ENCODE measurements around the gene ERCC8.

ERCC8 gene

DNA sequence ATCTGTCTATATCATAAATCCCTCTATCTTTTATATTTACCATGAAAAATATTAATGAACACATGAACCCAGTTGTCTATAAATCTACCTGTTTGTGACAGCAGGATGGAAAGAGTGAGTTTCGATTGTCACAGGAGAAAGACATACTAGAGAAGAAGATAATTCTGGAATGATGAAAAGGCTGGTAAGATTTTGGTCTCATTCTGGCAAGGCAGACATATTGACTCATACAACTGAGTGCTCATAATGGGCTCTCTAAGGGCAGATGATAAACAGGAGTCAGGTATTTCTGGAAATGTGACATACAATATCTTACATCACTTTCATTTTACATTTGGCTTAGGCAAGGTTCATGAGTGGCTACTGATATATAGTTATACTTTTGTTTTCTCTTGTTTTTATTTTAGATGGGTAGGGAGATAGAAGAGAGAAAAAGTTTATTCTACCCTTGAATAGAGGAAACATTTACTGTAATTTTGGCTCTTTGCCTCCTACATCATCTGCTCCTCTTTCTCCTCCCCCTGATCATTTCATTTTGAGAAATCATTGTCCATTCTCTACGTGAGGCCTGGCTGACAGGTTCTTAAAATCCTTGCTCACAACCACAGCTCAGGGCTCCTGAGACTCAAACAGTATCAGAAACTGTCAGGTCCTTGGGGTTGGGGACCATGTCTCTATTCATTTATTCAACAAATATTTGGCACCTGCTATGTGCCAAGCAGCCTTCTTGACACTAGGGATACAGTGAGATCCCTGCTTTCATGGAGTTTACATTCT, 115.2 kb downstream of the ERCC8 start:
- TF ChIP-seq, protein P1, sequence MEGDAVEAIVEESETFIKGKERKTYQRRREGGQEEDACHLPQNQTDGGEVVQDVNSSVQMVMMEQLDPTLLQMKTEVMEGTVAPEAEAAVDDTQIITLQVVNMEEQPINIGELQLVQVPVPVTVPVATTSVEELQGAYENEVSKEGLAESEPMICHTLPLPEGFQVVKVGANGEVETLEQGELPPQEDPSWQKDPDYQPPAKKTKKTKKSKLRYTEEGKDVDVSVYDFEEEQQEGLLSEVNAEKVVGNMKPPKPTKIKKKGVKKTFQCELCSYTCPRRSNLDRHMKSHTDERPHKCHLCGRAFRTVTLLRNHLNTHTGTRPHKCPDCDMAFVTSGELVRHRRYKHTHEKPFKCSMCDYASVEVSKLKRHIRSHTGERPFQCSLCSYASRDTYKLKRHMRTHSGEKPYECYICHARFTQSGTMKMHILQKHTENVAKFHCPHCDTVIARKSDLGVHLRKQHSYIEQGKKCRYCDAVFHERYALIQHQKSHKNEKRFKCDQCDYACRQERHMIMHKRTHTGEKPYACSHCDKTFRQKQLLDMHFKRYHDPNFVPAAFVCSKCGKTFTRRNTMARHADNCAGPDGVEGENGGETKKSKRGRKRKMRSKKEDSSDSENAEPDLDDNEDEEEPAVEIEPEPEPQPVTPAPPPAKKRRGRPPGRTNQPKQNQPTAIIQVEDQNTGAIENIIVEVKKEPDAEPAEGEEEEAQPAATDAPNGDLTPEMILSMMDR (IDR thresholded peaks at IDR 0.05; ENCODE audit: control insufficient read depth, extremely low read depth, insufficient read depth): no peak
- H3K4me3 ChIP-seq (ENCODE audit: low read depth, low read length): no peak overlapping the region
- DNase-seq (ENCODE audit: low read depth): peak; percentile 67

DNA sequence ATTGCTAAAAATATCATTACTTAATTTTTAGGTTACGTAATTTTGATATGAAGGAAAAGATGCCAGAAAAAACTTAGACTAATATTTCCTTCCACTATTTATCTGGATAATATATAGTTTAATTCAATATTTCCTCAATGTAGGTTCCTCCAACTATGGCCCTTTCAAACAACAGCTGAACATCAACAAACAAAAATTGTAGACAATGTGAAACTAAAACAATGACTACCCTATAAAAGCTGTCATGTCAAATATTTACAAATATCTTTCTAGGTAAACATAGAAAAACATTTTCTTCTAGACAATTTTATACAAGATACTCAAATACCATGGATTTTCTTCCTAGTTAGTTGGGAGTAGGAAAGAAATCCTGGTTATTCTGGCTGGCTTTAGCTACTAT, 117.7 kb downstream of the ERCC8 start:
- DNase-seq (ENCODE audit: low read depth): peak; percentile 93
- no peak overlapping the region for H3K4me3 ChIP-seq (ENCODE audit: low read depth, low read length)
- TF ChIP-seq, protein P1 (IDR thresholded peaks at IDR 0.05; ENCODE audit: control insufficient read depth, extremely low read depth, insufficient read depth): no peak

DNA sequence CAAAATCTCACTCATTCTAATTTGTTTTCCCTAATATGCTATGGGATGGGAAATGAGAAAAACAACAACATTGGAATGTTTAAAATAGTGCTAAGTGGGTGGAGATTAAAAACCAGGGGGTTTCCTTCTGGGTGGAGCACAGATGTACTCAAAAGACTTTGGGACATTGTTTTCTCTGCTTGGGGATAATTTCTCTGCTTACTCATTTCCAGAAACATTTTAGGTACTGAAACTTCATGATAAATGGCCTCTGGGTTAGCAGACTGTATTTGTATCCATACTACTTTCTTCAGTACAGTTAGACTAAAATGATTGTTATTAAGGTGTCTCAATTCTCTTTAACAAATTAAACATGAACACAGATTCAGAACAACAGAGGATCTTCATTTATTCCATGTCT, 118.2 kb downstream of the ERCC8 start:
- no peak overlapping the region for H3K4me3 ChIP-seq (ENCODE audit: low read depth, low read length)
- DNase-seq (ENCODE audit: low read depth): no peak
- TF ChIP-seq, protein P1 (IDR thresholded peaks at IDR 0.05; ENCODE audit: control insufficient read depth, extremely low read depth, insufficient read depth): no peak
